GM18502 (cell line): Measurements from ENCODE around the gene PRAC1.

Experiments
- ATAC-seq: cut with Tn5 transposase; IDR thresholded peaks from one replicate; pipeline ENCODE4 v1.9.1; 2021; ENCODE audit warnings: mild to moderate bottlenecking; ENCODE audit not compliant: unreplicated experiment, poor library complexity

PRAC1 gene

DNA sequence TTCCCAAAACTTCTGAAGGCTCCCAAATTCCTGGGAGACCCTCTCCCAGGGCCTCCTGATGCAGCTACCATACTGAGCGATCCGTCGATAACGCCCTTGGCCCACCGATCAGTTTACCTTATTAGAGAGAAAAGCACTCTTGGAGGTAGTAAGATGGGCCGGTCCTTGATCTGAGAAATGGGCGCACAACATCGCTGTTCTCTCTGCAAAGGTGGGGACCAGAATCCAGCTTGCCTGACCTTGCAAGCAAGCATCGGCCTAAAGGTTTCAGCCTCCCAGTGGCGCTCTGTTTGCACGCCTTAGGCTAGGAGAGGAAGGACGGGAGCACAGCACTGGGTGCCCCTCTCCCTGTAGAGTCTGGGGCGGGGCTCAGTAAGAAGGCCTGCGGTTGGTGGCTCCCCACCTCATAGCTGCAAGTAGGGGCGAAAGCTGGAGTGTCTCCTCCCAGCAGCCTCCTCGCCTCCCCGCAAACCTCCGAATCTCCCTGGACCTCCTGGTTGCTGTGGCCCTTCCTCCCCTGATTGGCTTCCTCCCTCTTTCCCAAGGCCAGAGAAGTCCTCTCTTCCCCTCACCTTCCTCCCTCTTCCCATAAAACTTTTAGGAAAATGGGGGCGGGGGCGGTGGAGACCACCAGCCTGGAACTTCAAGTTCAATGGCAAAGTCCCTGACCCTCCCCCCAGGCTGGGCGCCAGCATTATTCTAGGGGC lies at the start of gene PRAC1:
TSS of gene PRAC1 (minus strand) at position 318 of the 707 bp plus-strand sequence. CDS start at position 192, 126 bp downstream.
- no peak for ATAC-seq

DNA sequence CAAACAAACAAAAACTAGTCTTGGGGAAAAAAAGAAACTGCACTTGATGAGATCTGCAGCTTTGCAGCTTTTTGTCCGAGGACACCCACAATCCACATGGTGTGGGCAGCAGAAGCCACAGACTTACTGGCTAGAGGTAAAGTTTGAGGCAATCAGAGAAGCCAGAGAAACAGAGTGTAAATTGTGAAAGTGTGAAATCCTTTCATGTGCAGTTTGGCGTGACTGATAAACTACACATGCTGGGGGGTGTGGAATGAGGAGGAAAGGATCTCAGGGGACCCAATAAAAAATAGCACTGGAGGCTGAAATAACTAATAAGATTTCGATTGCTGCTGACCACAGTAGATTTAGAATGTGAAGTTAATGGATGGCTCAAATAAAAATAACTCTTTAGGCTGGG lies 48.6 kb upstream of the PRAC1 start:
- ATAC-seq: no peak

DNA sequence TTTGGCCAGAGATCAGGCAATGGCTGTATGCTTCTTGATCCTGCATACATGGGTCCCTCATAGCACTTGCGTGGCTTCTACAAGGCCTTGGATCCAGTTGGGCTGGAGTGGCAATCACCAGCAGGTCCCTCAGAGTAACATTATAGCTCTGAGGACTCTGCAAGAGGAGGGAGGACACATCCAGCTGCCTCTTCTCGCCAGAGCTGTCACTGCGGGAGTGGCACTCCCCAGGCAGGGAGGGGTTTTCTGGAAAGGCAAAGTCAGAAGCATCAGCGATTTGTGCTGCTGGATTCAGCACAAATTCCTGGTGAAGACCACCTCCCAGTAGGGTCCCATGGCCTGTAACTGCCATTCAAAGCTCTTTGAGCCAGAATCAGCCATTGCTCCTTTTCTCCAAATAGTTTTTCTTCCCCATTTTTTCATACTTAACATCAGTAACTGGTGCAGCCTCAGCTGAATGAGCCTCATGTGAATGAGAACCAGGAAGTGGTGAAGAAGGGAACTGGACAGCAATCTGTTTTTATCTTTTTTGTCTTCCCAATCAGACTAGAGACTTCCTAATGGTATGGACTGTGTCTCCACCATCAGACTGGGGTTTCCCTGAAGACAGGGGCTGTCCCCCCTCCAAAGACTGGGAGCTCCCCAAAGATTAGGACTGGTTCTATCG lies 46.8 kb upstream of the PRAC1 start:
- ATAC-seq: no peak

DNA sequence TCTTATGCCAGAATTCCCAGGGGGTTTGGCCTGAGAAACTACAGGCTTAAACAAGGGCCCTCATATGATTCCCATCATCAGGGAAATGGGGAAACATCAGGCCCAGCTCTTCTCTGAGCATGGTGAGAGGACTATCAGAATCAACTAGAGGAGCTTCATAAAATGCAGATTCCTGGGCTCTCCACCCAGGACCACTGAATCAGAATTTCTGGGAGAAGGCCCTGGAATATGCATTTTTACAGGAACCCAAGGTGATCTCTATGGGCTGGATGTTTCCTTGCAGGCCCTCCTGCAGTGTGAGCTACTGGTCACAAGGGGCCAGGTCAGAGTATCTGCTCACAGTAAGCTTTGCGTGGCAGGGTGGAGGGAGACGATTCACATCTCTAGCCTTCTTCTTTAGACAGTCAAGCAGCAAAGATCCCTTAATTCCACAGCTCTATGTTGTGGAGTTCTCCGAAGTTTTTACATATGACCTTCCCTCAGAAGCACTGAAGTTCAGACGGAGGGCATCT lies 45.0 kb upstream of the PRAC1 start:
- ATAC-seq: no peak

DNA sequence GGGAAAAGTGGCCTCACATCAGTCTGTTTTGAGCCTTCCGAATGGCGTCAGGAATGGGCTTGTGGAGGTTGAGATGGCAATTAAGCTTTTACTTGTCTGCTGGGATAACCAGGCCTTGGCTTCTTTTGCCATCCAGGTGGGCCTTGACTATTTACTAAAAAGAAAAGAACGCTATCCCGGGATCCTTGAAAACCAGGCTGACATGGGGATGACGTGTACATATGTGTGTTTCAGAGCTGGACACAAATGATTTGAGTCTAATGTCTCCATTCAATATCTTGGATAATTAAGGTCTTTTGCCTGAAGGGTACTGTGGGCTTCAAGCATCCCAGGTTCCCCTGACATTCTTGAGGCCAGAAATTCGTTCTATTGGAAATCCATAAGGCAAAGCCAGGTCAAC lies 38.8 kb upstream of the PRAC1 start:
- ATAC-seq: no peak

DNA sequence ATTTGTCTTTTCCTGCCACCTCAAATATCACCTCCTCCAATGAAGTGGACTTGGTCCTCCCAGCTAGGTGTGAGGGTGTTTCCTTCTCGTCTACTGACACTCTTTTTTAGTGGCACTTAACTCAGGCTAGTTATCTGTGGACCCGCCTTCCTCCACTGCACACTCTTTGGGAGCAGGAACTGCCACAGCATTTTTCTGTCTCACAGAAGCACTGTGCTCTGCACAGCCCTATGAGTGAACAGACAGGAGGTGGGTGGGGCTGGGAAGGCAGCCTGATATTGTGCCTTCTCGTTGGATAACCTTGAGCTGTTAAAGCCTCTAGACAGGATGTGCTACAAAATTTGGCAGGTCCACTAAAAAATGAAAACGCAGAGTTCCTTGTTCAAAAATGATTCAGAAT lies 38.1 kb upstream of the PRAC1 start:
- no peak for ATAC-seq

DNA sequence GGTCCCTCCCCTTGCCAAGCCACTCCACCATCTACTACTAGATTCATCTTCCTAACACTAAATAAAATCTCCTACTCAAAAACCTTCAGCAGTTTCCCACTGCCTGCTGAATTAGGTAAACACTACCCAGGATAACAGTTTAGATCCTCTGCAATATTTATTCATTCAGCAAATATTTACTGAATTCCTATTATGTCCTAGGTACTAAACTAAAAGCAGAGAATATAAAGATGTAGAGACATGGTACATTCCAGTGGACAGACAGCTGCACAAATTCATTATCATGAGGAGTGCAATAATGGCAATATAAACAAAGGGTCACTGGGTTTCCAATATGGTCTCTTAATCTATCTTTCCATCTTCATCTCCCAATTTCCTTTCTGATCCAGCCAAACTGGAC lies 37.0 kb upstream of the PRAC1 start:
- ATAC-seq: no peak

DNA sequence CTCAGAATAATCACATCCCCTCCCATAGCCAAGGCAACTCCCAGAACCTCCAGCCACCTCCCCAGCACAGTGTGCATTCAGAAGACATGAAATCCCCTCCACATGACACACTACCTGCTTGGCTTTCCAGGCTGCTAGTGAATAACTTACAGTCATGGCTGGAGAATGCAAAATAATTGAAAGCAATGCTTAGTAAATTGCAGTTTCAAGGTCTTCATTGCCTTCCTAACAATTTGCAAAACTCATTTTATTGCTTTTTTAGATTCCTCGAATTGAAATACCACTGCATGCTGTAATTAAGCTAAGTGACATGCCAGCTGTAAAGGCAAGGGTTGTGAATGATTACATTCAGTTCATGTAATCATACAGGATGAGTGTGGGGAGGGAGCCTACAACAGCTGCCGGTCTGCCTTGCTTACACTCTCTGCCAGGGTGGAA lies 35.2 kb upstream of the PRAC1 start:
- ATAC-seq: no peak

DNA sequence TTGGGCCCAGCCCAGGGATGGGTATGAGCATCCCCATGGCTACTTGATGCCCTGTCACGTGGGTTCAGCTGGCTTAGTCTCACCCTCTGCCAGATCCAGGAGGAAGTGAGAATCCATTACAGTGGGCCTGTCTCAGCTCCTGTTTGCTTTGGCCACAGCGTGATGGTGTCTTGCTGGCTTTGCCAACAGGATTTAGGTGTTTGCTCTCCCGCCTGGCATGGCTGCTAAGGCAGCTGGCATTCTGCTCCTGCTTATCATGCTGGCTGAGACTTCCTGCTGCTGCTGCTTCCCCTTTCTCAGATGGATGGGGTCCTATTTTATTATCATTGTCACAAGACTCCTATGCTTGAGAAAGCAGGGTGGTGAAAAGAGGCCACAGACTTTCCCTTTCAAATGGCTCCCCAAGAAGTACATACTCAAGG lies 34.5 kb upstream of the PRAC1 start:
- no peak for ATAC-seq

DNA sequence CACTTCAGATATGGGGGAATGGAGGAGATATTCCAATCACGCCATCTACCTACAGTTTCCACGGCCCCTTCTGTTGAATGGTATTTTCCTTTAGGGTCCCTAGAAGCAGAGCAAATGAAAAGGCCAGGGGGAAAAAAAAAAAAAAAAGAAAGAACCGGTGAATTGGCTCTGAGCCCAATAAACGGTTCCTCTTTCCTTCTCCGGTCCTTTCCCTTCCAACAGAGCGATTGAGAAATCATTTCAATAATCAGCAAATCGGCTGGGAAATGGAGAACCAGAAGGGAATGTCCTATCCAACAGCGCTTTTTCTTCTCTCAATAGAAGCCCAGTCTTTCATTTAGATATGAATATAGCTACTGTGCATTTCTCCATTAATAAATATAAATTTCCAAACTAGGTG lies 33.0 kb upstream of the PRAC1 start:
- no peak for ATAC-seq

DNA sequence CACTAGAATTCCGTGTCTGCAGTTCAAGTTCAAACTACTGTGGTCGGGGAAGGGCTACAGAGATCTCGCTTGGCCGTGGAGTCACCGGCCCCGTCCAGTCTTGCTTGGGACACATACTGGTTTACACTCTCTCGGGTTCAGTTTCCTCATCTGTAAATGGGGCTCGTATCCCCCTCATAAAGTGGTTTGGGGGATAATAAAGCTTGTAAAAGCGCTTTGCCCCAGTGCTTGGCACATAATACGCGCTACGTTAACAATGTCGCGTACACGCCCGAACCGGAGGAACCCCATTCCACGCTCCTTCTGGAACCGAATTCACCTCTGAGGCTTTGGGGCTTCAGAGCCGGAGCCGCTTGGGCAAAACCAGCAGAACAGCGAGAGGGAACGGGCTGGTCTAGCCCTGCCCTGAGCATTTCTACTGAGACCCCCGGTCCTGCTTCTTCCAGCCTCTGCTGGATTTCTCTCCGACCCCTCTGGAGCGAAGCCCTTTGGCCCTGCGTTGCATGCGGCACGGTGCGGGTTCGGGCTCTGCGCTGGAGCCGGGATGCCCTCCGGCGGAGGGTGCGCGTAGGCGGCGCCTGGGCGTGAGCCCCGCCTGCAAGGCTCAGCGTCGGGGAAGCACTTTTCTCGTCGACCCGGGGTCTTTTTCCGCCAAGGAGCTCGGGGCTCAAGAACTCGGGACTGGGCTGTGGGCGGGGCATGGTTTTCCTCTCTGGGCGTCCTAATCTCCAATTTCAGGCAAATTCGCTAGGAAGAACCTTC lies 32.4 kb upstream of the PRAC1 start:
- no peak for ATAC-seq

DNA sequence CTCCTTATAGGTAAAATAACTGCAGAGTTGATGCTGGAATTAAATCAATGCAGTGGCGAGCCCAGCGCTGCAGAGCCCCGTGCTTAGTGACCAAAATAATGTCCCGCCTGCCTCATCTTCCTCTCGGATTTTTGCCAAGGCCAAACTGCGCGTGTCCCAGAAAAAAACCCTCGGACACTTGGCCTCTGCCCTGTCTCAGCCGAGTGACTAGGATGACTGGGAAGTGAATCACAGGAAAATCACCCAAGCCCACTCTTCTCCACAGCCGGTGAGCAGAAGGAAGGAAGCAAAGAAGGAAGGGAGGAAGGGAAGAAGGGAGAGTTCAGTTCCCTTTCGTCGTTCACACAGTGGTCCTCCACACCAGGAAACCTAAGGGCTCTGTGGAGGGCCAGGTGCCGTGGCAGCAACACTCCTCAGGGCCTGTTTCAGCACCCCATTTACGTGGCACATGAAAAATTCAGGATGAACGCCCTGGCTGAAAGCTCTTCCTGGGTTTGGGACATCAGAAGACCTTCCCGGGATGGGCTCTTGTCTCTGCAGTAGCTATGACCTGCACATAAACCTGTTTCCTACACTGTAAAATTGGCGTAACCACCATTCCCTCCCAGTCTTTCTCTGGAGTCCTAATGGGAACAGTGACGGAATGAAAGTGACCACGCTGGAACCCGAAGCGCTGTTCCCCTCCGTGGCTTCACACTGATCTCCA lies 31.6 kb upstream of the PRAC1 start:
- no peak for ATAC-seq

DNA sequence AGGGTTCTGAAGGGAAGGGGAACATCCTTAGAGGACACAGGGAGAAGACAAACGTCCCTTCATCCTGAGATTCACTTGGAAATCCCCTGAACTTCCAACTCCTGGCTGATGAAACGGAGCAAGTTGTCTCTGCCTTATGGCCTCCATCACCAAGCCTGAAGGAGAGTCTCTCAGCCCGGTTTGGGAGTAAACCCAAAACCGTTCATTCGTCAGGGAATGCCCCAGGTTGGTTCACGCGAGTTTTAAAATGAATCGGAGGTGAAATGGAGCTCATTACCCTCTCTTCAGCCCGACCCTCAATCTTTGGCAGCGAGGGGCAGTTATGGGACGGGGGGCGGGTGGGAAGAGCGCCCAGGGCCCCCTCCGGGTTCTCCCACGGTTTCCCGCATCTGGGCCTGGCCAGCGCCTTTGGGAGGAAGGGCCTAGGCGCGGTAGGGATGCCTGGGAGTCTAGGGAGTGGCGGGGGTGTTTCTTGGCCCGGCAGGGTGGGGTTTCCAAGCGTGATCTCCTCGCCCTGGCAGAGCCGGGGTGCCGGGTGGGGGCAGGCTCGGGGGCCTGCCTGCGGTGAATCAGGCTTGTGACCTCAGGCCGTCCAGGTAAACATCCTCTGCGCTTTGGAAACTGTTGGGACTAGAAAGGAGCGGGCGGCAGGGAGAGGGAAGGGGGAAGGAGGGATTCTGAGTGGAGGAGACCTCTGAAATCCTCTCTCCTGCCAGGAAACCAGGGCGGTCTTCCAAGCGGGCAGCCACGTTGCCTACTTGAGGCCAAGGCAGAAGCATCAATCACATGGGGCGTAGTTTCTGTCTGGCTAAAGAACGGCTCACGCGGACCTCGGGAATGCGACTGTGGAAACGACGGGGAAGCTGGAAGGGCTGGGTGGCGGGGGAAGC lies 30.3 kb upstream of the PRAC1 start:
- ATAC-seq: no peak

DNA sequence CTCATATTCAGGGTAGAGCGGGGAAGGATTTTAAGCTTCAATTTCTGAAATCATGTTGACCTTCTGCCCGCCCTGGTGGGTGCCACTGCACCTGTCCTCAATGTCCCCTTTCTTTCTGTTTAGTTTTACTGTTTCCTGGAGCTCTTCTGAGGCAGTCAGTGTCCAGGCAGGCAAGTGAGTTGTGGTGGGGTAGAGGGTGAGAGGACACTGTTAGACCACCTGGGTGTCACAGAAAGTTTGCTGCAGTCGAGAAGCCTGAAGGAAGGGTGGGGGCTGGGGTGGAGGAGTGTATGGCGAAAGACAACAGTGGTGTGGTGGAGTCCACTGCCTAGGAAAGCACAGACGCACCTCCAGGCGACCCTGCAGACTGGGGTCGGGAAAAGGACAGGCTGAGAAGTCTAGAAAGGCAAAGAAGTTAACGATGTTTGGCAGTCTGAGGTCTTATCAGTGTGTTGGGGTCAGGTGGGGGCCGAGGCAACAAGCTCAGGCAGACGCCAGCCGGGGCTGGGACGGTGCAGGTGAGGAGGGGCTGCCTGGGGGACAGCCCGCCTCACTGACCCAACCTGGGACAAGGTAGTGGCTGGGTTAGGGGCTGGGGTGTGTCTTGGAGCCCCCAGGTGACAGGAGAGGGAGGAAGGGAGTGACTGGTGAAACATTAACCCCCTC lies 29.5 kb upstream of the PRAC1 start:
- ATAC-seq: no peak

DNA sequence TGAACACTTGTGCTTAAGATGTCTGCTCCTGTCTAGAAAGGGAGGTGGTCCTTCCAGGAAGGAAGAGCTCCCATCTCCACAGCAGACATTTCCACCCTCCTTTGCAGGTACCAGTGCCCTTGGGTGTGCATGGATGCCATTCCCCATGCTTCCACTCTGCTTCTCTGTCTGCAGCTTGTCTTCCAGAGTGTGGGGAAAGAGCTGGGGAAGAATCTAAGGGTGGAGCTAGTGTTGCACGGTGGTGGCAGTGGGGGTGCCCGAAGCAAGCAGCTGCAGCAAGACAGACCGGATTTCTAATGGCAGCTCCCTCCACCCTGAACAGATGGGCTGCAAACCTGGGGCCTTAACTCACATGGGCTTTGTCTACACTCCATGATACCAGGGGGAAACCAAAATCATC lies 28.9 kb upstream of the PRAC1 start:
- no peak for ATAC-seq

DNA sequence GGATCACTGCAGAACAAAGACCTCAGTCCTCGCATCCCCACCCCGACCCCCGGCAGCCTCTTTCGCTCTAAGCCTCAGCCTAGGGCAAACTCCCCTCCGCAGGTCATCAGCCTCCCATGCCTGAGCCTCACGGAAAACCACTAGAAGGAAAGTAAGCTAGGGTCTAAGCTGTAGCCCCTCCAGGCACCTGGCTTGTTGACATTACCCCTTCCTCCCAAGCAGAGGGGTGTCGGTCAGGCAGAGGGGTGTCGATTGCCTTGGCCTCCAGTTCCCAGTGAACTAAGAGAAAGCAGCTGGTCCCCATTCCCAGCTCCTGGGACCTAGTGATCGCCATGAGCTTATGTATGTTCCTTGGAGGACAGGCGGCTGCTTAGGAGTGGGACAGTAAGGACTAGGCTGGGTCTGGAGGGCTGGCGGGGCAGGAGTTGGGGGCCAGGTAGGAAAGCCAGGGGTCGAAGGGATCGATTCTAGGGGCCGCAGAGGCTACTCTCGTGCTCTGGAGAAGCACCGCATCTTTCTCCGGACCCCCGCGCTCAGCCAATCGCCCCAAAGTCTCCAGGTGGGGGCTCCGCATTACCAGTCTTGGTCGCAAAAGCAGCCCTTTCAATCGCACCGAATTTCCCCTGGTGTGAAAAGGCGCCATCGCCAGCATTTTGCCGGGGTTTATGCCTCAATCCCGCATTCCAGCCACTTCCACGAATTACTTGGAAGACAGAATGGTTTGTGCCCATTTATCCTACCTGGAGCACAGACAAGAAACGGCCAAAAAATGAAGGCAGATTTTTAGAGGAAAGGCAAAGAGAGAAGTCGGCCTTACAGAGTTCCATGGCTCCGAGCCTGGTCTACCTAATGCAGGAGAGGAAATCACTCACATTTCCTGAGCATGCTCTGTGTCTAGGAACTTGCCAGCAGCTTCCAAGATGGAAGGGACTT lies 27.6 kb upstream of the PRAC1 start:
- ATAC-seq: no peak

DNA sequence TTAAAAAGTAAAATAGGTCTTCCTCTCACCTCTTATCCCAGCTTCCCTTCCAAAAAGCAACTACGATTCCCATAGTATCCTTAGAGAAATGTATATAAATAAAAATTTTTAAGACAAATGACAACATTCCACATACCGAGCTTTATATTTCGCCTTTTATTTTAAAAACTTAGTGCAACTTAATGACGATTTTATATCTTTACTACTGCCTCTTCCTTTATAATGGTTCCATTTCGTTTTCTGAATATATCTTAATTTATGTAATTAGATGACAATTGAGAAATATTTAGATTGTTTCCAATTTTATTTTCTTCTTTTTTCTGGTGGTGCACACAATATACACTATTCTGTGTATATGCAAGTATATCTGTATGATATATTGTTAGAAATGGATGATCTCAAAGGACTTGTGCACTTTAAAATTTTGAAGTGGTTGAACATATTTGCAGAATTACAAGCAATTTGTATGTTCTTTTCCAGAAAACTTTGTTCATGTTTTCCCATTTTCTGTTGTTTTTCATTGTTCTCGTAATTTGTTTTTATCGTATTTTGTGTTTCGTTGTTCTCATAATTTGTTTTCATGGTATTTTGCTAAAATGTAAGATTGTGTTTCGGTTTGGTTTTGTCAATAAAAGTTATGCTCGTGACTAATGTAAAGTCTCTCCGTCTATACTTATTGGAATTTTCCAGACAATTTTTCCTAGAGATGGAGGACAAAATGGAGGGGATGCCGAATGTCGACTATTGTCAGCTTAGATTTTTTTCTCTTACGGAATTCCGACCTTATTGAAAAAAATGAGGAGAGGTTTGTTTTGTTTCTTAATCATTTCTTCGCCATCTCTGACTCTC lies 26.6 kb upstream of the PRAC1 start:
- ATAC-seq: no peak
